GM19239 (cell line): ENCODE data around the gene SERGEF.

Experiments used
- DNase-seq: peaks from one replicate; pipeline ENCODE4 v3.0.0; 2011; ENCODE audit warnings: low spot score; ENCODE audit not compliant: insufficient read length
- FAIRE-seq: peaks from 2 replicates; lab custom pipeline; 2011; peaks lifted over from hg19 to GRCh38; lab: Jason Lieb, UNC

Gene SERGEF

DNA sequence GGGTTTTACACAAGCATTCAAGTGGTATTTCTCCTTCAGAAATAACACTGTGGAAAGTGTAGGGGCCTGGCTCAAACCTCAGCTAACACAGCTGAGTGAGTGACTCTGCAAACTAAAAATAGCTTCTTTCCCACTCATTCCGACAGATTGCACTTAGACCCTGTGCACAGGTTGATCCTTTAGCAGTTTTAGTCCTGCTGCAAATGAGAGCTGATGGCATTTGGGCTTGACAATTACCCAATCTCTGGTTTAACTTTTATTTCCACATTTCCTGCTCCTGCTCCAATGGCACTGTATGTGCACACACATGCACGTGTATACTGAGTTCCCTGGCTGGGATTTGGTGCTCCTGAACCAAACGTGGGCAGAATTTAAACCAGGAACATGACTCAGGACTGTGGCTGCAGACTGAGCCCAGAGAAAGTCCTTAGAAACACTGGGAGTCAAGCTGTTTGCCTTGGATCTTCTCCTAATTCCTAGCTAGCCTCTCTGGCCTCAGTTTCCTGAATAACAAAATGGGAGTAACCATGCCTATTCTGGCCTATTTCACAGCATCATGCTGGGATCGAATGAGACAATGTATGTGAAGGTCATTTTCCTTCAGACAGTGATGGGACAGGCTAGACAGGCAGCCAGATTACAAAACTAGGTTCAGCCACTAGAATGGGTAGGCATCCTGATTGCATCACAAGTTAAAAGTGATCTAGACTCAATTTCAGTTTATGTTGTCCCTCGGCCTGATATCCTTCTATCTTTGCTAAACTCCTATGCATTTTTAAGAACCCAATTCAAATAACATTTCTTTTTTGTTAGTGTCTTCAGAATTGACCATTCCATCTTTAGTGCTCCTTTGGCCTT lies 58.2 kb downstream of the SERGEF start:
- DNase-seq (no peak), FAIRE-seq (peak; percentile 4)

GRCh38 chr11:17952487-17952886 lies 60.4 kb downstream of the SERGEF start:
- FAIRE-seq (no peak), DNase-seq (no peak)

DNA sequence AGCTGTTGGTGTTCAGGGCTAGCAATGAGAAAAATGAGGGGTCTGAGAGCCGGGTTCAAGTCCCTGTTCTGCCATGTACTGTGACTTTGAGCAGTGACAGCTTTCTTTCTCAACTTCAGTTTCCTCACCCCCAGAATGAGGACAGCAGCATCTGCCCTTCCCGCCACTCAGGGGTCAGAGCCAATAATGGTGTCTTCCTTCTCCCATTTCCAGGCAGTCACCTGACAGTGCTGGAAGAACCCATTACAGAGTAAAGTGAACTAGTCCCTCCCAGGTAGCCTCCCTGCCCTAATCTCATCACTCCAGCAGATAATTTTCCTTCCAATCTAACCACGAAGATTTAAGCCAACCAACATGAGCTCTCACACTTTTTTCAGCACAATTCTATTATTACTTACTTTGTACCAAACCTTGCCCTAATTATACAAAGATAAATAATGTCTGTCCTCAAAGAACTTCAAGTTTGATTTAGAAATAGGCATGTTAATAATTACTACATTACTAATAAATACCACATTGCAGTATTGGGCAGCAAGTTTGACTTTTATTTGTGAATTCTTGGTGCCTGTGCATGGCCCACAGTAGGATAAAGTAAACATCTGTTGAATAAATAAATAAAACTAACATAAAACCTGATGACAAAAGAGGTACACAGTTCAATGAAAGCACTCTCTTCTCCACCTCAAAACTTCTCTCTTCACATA lies 61.0 kb downstream of the SERGEF start:
- no peak for FAIRE-seq
- no peak for DNase-seq

DNA sequence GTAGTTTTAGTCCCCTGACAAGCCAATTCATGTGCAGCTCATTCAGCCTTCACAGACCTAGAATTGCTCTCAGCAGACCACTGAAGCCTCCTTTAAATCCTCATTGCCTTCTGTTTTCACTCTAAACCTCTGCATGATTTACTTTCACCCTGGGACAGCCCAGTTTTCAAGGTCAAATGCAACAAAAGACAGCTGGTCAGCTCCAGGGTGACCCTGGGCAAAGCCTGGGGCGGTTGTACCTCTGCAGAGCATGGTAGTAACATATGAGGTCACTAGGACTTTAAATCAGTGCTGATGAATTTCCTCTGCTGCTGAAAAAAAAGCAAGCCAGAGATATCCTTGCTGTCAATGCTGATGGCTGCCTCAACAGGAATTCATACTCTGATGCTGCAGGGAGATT lies 62.2 kb downstream of the SERGEF start:
- FAIRE-seq (no peak), DNase-seq (no peak)

DNA sequence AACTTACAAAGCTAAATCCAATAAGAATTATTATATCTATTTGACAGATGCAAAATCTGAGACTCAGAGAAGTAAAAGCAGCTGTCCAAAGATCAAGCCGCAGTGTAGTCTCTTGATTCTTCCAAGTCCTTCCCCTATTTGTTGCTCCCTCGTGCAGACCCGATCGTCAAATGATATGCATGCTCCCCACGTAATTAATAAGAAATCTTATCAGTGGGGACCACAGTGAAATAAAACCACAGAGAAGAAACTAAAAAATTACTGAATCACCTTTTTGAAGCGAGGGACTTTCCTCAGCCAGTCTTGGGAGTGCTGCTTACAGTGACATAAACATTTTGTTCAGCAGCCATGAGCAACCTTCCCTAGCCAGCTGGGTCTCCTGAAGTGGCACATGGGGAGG lies 64.6 kb downstream of the SERGEF start:
- no peak for DNase-seq
- FAIRE-seq = no peak

DNA sequence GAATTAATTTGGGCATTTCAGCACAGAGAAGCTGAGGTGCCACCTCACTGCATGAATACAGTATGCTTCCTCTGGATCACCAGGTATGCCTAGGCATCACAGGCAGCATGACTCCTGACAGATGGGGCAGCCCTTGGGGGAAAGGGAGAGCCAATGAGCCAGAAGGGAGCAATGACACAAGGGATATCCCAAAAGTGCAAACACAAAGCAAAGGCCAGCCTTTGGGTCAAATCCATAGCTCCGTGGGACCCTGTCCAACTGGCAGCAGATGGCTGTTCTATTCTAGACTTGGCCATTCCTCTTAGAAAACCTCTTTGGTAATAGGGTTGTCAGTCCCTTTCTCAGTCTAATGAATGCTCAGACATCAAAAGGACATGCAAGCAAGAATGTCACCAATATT lies 73.3 kb downstream of the SERGEF start:
- no peak for FAIRE-seq
- DNase-seq = no peak

DNA sequence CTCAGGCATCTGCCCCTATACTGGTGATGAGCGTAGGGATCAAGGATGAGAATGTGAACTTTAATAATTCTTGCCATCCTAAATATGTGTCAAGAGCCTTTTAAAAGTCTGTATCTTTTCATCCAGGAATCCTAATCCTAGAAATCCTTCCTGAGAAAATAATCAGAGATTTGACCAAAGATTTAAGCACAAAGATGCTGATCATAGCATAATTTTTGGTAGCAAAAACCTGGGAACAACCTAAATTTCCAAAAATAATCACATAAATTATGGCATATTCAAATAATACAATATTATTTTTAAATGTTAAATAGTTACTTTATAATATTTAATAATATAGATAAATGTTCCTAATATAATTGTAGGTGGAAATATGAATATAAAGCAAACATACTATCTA lies 76.1 kb downstream of the SERGEF start:
- DNase-seq (no peak), FAIRE-seq (no peak)

DNA sequence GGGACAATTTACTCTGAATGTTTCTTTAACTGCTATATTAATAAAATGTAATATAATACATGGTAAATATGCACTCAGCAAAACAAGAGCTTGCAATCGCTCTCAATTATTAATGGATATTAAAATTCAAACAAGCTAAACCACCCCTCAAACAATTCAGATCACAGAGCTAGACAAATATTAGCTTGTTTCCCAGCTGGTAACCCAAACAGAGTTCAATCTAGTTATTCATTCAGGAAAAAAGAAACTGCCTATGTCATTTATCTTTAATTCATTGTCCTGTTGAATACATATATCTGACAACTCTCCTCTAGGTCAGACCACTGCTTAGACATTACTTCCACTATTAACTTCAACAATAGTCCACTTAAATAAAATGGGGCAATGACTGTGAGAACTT lies 78.7 kb downstream of the SERGEF start:
- FAIRE-seq (no peak), DNase-seq (no peak)

DNA sequence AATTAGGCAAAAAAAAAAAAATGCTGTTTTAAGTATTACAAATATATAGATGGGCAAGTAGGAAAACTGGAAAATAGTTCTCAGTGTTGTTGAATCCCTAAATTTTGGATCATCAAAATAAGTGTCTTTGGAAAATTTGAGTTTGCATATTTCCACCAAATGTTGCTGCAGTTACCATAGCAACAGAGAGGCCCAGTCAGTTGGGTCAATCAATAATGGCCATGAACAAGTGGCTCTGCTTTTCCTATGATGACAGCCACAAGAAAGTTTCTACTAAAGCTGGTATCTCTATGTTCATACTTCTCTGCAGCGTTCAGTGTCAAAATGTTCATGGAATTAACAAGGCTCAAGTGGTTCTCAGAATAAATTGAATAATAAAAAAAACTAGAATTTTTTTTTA lies 79.1 kb downstream of the SERGEF start:
- FAIRE-seq = no peak
- no peak for DNase-seq

DNA sequence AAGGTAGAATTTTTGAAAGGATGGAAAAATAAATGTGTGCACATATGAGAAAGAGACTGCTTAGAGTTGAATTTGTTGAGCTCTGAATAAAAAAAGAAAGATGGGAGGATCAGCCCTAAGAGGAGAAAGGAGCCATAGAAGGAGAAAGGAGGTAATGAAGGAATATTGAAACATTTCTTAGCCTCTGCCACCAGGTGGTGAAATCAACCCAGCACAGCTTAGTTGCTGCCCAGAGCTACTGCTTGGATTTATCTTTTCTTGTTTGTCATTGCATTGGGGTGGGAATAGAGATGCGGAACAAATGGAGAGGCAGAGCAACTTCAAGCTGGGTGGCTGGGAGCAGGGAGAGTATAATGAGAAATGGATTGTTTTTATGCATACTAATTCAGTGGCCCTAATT lies 80.4 kb downstream of the SERGEF start:
- FAIRE-seq = no peak
- DNase-seq = no peak

DNA sequence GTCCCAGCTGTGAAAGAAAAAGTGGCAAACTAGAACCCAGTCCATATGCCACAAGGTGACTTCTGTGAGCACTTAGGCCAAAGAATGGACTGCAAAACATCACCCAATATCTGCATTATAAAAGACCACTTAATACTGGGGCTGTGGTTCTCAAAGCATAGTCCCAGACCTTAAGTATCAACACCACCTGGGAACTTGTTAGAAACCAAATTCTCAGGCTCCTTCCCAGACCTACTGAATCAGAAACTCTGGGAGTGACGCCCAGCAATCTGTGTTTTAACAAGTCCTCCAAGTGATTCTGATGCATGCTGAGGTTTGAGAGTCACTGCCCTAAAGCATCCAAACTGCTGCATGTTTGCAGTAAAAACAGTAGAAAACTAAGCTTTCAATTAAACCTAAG lies 81.3 kb downstream of the SERGEF start:
- no peak for DNase-seq
- FAIRE-seq = no peak

- no peak for DNase-seq
- FAIRE-seq = no peak
Measured at GRCh38 chr11:17930544-17931125, 82.2 kb downstream of the SERGEF start.

DNA sequence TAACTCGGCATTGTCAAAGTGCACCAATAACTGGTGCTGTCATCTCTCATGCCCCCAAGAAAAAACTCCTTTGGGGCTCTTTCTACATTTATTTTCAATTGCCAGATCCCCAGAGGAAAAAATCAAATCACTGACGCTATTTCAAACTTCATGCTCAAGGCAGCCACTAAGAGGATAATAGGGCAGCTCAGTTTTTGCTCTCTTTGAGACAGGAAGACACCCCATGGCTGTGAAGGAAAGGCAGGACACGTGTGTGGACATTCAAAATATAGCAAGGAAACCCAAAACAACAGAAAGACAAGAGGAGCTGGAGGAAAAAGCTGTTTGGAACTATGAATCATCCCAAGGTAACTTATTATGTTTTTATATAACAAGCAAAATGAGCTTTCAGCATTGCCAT lies 83.7 kb downstream of the SERGEF start:
- FAIRE-seq = no peak
- DNase-seq = no peak

GRCh38 chr11:17927681-17928343 lies 85.0 kb downstream of the SERGEF start:
- FAIRE-seq = no peak
- DNase-seq = no peak

DNA sequence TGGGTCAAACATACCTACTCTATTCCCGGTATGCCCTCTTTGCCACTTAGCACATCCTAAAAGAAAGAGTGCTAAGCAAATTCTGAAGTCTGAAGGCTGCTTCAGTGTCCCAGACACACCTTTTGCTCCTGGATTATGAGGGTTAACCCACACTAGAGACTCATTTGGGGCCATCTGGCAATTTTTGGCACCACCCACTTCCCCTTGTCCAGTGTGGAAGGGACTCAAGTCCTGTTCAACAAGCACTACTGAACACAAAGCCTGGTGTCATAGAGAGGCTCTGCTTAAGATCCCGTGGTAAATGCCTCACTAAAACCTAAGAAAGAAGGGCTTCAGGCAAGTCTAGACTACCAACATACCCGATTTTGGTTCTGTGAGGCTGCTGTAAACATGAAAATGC lies 85.8 kb downstream of the SERGEF start:
- DNase-seq (no peak), FAIRE-seq (no peak)

- no peak for DNase-seq
- FAIRE-seq = no peak
Measured at GRCh38 chr11:17924713-17925112, 88.1 kb downstream of the SERGEF start.

GRCh38 chr11:17923217-17923616 lies 89.6 kb downstream of the SERGEF start:
- DNase-seq = no peak
- FAIRE-seq = no peak

GRCh38 chr11:17922416-17922788 lies 90.4 kb downstream of the SERGEF start:
- no peak for DNase-seq
- FAIRE-seq = no peak

DNA sequence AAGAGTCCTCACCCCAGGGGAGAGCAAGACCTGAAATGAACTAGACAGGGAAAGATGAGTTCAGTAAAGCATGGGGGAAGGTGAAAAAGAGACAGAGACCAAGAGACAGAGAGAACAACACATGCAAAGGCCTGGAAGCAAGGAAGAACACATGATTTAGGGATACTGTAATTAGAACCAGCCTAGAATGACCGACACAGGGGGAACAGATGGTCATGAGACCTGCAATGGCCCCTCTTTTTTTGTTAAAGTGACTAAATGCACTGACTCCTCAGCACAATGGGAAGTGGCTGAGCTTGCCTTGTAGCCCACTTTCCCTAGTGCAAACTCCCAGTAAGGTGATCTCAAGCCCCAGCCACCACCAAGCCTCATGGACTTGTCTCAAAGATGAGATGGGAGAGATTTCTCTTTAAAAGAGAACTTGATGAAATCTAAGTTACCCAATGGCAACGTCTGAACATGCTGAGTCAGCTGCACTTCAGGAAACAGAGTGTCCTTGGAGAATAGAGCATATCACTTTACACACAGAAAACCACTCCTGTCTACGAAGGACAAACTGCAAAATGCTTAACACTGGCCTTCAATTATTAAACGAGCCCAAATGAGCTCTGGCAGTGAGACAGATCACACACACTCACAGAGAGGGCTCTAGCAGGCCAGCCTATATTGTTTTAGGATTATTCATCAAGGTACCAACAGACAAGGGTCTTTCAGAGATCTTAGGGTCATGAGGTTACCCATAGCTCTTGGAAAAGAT lies 91.0 kb downstream of the SERGEF start:
- no peak for DNase-seq
- peak; percentile 40 for FAIRE-seq

- no peak for DNase-seq
- FAIRE-seq = no peak
Measured at GRCh38 chr11:17918049-17918605, 94.7 kb downstream of the SERGEF start.
